HEK293 (cell line): ENCODE data around the gene CTIF.

Source experiments
- CTCF ChIA-PET: fragments of 350-600 bp; formaldehyde crosslinking; extraction: SDS; loops from one replicate; lab custom pipeline; 2021; ENCODE audit warnings: antibody characterized with exemption; lab: Yijun Ruan, JAX
- POLR2A ChIA-PET: fragments of 300-600 bp; formaldehyde crosslinking; extraction: SDS; loops from one replicate; lab custom pipeline; 2020; ENCODE audit warnings: antibody characterized with exemption, inconsistent platforms; lab: Yijun Ruan, JAX
- H3K27ac ChIP-seq: fragments of 200-500 bp; sonication (Bioruptor generic); 2 replicates; pipeline ENCODE4 v1.5.1; 2014; ENCODE audit warnings: low read depth, low read length, control low read depth, inconsistent platforms; ENCODE audit errors: extremely low read depth
- H3K36me3 ChIP-seq, 2 experiments: fragments of 200-500 bp in 1 of 2; sonication (Bioruptor generic) in 1 of 2; 1 replicate in 1 of 2; 2 replicates in 1 of 2; pipeline ENCODE4 v1.5.1; 2014 to 2017; ENCODE audit warnings: inconsistent platforms in 2 of 2, low read length in 2 of 2; ENCODE audit not compliant: control insufficient read depth in 2 of 2, insufficient read depth in 1 of 2
- H3K4me1 ChIP-seq: fragments of 200-500 bp; sonication (Bioruptor generic); 2 replicates; pipeline ENCODE4 v1.5.1; 2014; ENCODE audit warnings: mild to moderate bottlenecking, low read length, inconsistent platforms; ENCODE audit not compliant: control insufficient read depth, insufficient read depth
- H3K4me3 ChIP-seq: 2 replicates; pipeline ENCODE4 v1.5.1; 2011; ENCODE audit warnings: low read depth, mild to moderate bottlenecking, control low read depth, low read length, moderate library complexity
- H3K9me3 ChIP-seq: fragments of 200-500 bp; sonication (Bioruptor generic); 2 replicates; pipeline ENCODE4 v1.5.1; 2014; ENCODE audit warnings: low read depth, low read length, inconsistent platforms; ENCODE audit not compliant: control insufficient read depth, insufficient read depth
- HIC1 ChIP-seq: fragments of 450-650 bp; formaldehyde crosslinking; IDR thresholded peaks from 2 replicates; pipeline ENCODE4 v1.5.1; 2016; ENCODE audit warnings: missing biosample characterization, missing genetic modification characterization
- HOXA7 ChIP-seq: sonication (generic); formaldehyde crosslinking; IDR thresholded peaks from 2 replicates; pipeline ENCODE4 v1.8.1; 2022; ENCODE audit warnings: missing genetic modification reagents, borderline replicate concordance
- ZBTB1 ChIP-seq: fragments of 450-650 bp; formaldehyde crosslinking; IDR thresholded peaks from 2 replicates; pipeline ENCODE4 v1.5.1; 2016; ENCODE audit warnings: missing biosample characterization, missing genetic modification characterization
- ZBTB49 ChIP-seq: fragments of 450-650 bp; formaldehyde crosslinking; IDR thresholded peaks from 2 replicates; pipeline ENCODE4 v1.5.1; 2016; ENCODE audit warnings: missing biosample characterization, missing genetic modification characterization, low read depth
- ZBTB8A ChIP-seq: fragments of 450-650 bp; formaldehyde crosslinking; IDR thresholded peaks from 2 replicates; pipeline ENCODE4 v1.5.1; 2016; ENCODE audit warnings: missing biosample characterization, missing genetic modification characterization
- ZNF148 ChIP-seq: fragments of 450-650 bp; formaldehyde crosslinking; IDR thresholded peaks from 2 replicates; pipeline ENCODE4 v1.5.0; 2017; ENCODE audit warnings: missing biosample characterization, missing genetic modification characterization, borderline replicate concordance
- ZNF214 ChIP-seq: fragments of 450-650 bp; formaldehyde crosslinking; IDR thresholded peaks from 2 replicates; pipeline ENCODE4 v1.5.1; 2017; ENCODE audit warnings: missing biosample characterization, mild to moderate bottlenecking, missing genetic modification characterization, borderline replicate concordance
- ZNF223 ChIP-seq: fragments of 450-650 bp; formaldehyde crosslinking; IDR thresholded peaks from 2 replicates; pipeline ENCODE4 v1.5.1; 2016; ENCODE audit warnings: missing biosample characterization, missing genetic modification characterization
- ZNF26 ChIP-seq: fragments of 450-650 bp; formaldehyde crosslinking; IDR thresholded peaks from 2 replicates; pipeline ENCODE4 v1.5.1; 2016; ENCODE audit warnings: missing biosample characterization, missing genetic modification characterization
- ZNF311 ChIP-seq: fragments of 450-650 bp; formaldehyde crosslinking; IDR thresholded peaks from 2 replicates; pipeline ENCODE4 v1.5.1; 2017; ENCODE audit warnings: missing biosample characterization, missing genetic modification characterization, borderline replicate concordance
- ZNF354C ChIP-seq: fragments of 450-650 bp; formaldehyde crosslinking; IDR thresholded peaks from 2 replicates; pipeline ENCODE4 v1.5.1; 2016; ENCODE audit warnings: missing biosample characterization, missing genetic modification characterization, low read depth, borderline replicate concordance
- ZNF391 ChIP-seq: fragments of 450-650 bp; formaldehyde crosslinking; IDR thresholded peaks from 2 replicates; pipeline ENCODE4 v1.5.1; 2016; ENCODE audit warnings: low read depth, missing biosample characterization, missing genetic modification characterization, borderline replicate concordance
- ZNF488 ChIP-seq: fragments of 450-650 bp; formaldehyde crosslinking; IDR thresholded peaks from 2 replicates; pipeline ENCODE4 v1.5.1; 2016; ENCODE audit warnings: missing biosample characterization, missing genetic modification characterization
- ZNF549 ChIP-seq: fragments of 450-650 bp; IDR thresholded peaks from 2 replicates; pipeline ENCODE4 v1.5.1; 2018; ENCODE audit warnings: missing biosample characterization, missing genetic modification characterization, mild to moderate bottlenecking, inconsistent platforms, moderate library complexity
- ZNF610 ChIP-seq: fragments of 450-650 bp; formaldehyde crosslinking; IDR thresholded peaks from 2 replicates; pipeline ENCODE4 v1.5.1; 2016; ENCODE audit warnings: missing biosample characterization, missing genetic modification characterization, borderline replicate concordance
- ZNF670 ChIP-seq: fragments of 450-650 bp; formaldehyde crosslinking; IDR thresholded peaks from 2 replicates; pipeline ENCODE4 v1.5.1; 2016; ENCODE audit warnings: missing biosample characterization, missing genetic modification characterization, low read depth
- ZNF747 ChIP-seq: fragments of 450-650 bp; formaldehyde crosslinking; IDR thresholded peaks from 2 replicates; pipeline ENCODE4 v1.5.1; 2016; ENCODE audit warnings: missing biosample characterization, missing genetic modification characterization
- ZNF791 ChIP-seq: fragments of 450-650 bp; formaldehyde crosslinking; IDR thresholded peaks from 2 replicates; pipeline ENCODE4 v1.5.1; 2016; ENCODE audit warnings: missing biosample characterization, missing genetic modification characterization
- ZNF792 ChIP-seq: fragments of 450-650 bp; formaldehyde crosslinking; IDR thresholded peaks from 2 replicates; pipeline ENCODE4 v1.5.1; 2016; ENCODE audit warnings: missing biosample characterization, missing genetic modification characterization

CTIF gene

GRCh38 chr18:48804856-48805610 lies 266.2 kb downstream of the CTIF start:
- TF ChIP-seq ZNF670 (tag by site-specific recombination) (no peak), ZNF488 (tag by site-specific recombination) (no peak), HIC1 (tag by site-specific recombination) (no peak), ZNF792 (tag by site-specific recombination) (no peak), HOXA7 (no peak), ZNF311 (no peak), ZNF391 (tag by site-specific recombination) (no peak), ZNF354C (tag by site-specific recombination) (no peak), ZNF26 (tag by site-specific recombination) (no peak), ZBTB8A (tag by site-specific recombination) (no peak), ZNF610 (tag by site-specific recombination) (no peak), ZNF549 (no peak), ZNF791 (tag by site-specific recombination) (no peak), ZNF148 (tag by site-specific recombination) (no peak), ZNF214 (tag by site-specific recombination) (no peak), ZBTB49 (no peak), ZBTB1 (tag by site-specific recombination) (no peak), ZNF223 (tag by site-specific recombination) (no peak), ZNF747 (tag by site-specific recombination) (no peak)
- TF ChIP-seq, all 188 proteins: peak for 0
- ChIA-PET POLR2A (no interaction called here), CTCF (no interaction called here)
- Histone ChIP-seq H3K4me3 (no peak overlapping the region), H3K9me3 (no peaks in the 10 kb centered on the region), H3K36me3 (no peaks in the 10 kb centered on the region), H3K27ac (no peak overlapping the region), H3K4me1 (no peaks in the 10 kb centered on the region)
